HG03095 (cell line): ENCODE data around the gene PPP2R5E.

ENCODE experiments used
- ATAC-seq: cut with Tn5 transposase; IDR thresholded peaks from one replicate; pipeline ENCODE4 v1.9.1; 2021; ENCODE audit warnings: moderate library complexity; ENCODE audit not compliant: unreplicated experiment

PPP2R5E gene

DNA sequence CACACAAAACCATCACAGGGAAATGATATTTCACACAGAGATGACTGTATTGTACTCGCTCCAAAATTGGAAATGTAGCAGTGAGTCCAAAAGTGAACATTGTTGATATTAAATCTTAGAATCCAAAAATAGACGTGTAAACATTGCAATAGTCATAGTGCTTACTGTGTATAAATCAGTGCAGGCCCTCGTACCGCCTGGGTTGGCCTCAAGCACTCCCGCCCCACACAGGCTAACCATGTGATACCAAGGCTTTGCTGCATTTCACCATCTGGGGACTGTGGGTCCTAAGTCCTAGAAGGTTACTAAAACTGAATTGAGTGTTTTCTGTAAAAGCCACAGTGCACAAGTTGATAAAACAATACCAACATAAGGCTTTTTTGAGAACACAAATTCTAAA, 107.3 kb downstream of the PPP2R5E start:
- ATAC-seq, result no peak

DNA sequence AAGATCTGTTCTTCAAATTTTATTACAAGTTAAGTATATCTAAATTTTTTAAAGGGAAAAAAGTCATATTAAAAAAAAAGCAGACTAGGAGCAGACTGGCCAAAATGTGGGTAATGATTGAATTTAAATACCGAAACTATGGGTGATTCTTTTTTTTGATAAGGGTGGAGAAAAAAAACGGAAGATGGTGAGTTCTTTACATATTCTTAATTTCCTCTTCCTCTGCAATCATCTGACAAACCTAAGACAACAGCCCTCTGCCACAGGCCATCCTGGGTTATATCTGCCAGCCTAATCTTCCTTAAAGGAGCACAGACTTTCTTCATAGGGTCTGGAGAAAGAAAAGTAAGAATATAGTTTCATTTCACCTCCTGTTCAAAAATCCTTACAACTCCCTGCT, 108.0 kb downstream of the PPP2R5E start:
- ATAC-seq, result no peak

DNA sequence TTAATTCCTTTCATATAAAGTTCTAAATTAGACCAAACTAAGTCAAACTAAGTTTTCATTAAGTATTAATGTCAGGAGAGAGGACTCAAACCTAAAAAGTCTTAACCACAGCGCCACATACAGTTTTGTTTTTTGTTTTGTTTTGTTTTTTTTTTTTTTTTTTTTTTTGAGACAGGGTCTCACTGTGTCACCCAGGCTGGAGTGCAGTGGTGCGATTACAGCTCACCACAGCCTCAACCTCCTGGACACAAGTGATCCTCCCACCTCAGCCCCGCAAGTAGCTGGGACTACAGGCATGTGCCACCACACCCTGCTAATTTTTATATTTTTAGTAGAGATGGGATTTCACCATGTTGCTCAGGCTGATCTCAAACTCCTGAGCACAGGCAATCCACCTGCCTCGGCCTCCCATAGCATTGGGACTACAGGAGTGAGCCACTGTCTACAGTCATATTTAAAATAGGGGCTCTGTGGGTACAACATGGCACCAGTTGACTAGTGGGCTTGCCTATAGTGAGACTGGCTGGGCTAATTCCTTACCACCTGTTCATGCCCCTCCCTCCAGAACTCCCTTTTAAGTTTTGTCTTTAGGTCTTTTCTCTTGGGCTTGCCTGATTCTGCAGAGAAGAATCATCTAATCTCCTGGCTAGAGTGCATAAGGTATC, 110.2 kb downstream of the PPP2R5E start:
- ATAC-seq, result no peak

DNA sequence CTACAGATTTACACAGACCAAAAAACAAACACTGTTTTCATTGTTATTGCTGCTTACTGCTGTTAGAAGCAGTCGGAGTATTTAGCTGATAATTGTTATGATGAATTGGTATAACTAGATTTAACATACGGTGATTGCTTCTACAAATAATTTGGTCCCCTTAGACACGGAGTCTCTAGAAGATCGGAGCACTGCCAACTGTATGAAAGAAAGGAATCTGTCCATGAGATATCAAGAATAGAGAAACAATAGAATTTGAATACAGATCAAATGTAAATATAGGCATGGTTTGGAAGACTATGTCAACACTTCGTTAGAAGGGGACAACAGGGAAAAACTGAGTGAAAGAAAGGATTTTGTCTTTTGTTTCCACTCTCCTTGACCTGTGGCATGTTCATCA, 110.9 kb downstream of the PPP2R5E start:
- ATAC-seq, result no peak

DNA sequence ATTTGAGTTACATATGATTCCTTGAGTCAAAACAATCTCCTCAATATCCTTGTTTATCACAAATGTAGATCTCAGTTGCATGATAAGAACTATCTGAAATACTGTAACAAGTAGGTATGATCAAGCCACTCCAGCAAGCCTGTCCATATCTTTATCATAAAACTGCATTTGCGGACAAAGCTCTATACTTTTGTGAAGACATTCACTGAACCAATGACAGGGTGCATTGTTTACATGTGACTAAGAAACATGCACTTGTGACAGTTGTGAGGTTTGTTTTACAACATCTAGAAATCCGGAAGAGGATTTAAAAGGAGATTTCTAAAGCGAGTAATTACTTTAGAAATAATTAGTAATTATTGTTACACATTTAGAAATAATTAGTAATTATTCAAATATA, 111.7 kb downstream of the PPP2R5E start:
- ATAC-seq, result no peak

DNA sequence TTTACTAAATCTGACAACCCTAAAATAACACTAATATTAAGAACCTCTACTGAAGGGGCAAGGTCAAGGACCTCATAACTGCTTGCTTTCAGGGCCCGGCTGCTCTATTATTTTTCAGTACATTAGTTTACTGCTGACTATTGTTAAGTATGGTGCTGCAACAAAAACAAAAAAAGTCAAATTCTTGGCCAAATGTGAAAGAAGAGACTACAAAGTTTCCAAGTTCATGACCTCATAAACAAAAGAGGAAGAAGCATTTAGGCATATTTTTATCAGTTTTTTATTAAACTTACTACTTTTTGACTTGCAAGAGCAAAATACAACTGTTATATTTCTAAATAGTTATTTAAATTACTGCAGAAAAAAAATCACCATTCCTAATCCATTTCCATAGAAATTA, 114.7 kb downstream of the PPP2R5E start:
- ATAC-seq, result no peak

DNA sequence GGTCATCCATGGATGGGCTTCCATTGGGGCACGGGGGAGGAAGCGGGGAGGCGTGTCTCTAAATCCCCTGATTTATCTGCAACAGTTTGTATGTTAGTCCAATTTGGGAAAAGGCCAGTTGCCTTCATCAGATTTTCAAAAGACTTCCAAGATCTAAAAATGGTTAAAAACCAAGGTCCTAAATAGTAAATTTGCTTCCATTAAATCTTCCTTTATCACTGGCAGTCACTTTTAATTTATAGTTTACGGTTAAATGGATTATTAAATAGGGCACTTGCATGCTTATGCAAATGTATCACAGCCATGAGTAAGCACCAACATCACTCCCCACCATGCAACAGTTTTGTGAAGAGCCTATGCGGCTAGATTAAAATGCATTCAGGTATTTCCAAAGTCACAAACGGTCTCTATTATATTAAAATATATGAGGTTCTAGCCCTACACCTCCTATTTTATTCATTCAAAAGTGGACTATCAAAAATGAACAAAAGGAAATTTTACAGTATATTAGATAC, 116.3 kb downstream of the PPP2R5E start:
- ATAC-seq, result no peak

DNA sequence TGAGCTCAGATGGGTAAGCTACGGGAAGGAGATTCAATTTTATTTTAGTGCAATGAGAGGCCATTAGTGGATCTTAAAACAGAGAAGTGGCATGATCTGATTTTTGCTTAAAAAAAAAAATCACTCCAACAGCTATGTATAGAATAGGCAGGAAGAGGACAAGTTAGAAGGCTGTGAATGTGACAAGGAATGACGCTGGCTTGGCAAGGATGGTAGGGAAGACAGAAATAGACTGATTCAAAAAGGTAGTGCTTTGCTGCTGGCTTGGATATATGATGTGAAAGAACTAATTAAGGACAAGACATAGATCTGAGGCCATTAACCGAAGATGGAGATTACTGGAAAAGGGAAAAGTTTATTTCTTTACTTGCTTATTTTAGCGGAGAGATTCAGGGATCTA, 119.3 kb downstream of the PPP2R5E start:
- no peak for ATAC-seq

DNA sequence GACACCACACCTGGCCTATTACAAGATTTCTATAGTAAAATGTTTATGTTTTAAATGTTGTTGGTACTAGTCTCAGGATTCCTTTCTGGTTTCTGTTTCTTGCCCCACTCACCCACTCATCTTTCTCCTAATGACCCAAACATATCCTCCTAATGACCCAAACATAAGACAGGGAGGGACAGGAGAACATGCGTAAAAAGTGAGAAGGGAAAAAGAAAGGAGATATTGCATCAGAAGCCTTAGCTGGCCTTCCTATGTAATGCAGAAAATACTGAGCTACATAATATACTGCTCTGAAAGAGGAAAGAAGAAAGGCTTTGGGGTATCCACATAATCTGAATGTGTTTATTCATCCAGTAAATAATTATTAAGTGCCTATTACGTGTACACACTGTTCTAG, 119.8 kb downstream of the PPP2R5E start:
- no peak for ATAC-seq

DNA sequence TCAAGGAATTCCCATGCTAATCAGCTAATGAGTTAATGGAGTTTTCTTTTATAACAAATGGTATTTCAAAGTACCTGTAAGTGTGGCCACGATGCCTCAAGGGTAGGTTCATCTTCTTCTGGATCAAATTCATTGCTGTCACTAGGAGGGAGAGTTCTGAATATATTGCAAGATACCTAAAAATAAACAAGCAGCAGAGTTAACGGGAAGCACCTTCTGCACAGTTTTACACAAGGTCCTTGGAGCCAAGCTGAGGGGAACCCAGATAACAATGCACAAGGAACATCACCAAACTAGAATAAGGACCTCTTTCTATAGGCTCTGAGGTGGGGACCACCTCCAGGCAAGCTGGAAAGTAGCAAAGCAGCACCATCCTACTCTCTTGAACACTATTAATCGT, 121.3 kb downstream of the PPP2R5E start:
- ATAC-seq, result no peak

DNA sequence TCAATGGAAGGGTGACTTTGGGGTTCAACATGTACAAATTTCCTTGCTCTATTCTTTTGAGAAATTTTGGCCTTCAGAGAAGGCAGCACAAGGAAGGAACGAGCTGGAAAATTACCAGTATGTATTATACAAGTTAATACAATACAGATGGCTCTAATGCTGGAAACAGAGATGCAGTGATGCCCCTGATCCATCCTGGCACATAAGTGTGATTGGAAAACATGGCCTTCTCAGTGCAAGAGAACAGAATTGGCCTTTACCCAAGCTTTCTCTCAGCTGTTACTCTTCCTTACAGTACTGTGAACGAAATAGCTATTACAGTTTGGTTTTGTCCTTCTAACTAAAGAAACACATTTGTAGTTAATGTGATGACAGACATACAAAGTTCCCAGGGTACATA, 122.0 kb downstream of the PPP2R5E start:
- no peak for ATAC-seq

DNA sequence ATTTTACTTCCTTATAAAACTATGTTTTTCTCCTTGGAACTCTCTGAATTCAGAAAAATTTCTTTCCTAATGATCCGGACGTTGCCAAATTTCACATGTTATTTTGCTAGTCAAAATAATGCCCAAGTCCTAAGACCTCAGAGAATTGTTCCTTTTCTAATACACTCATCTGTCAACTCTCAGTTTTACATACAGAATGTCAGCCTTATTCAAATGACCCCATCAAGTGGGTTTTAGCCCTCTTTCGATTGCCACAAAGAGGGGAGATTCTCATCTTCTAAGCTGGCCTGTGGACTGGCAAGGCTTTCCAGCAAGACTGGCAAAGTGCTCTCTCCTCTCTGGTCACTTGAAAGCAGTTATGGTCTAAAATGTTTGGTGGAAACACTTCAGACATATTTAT, 125.2 kb downstream of the PPP2R5E start:
- ATAC-seq, result no peak

DNA sequence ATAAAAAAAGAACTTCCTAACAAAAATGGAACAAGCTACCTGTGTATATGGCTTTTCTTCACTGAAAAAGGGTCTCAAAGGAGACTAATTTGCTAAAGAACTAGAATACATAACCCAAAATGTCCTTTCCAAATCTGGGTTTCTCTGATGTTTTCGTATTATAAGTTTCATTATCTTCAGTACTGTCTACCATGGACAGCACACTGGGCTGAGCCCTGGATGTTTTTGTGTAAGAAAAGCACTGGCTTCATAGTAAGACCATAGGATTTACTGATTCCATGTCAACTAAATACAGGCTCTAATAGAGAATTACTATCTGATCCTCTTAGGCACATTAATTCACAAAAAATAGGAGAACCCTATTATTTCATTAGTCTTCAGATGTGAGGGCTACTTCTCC, 130.2 kb downstream of the PPP2R5E start:
- no peak for ATAC-seq

DNA sequence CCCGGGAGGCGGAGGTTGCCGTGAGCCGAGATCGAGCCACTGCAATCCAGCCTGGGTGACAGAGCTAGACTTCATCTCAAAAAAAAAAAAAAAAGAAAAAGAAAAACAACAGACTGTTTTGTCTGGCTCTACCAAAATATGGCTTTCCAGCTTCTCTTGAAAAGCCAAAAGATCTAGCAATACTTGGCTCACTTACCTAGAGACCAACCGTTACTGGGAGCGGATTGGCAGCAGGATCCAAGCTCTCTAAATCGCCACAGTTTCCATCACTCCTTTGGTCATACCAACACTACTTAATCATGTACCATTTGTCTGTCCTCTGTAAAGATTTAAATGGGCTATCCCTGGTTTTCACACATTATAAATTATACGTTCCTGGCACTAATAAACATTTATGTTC, 136.8 kb downstream of the PPP2R5E start:
- ATAC-seq, result no peak

DNA sequence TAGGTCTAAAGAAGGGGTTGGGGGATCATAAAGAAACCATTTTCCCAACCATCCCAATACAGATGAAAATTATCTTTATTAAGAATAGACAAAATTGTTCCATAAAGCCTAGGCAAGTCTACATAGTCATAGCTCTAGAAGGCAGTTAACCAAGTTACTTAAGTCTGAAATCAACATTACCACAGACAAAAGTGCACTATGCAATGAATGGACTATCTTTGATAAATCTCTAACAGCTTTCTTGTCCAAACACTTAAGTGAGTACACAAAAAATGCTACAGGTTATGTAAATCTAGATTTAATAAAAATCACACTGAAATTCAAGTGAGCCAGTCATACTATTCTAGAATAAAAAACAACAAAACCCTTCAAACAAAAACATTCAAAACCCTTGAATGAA, 137.5 kb downstream of the PPP2R5E start:
- ATAC-seq, result no peak

DNA sequence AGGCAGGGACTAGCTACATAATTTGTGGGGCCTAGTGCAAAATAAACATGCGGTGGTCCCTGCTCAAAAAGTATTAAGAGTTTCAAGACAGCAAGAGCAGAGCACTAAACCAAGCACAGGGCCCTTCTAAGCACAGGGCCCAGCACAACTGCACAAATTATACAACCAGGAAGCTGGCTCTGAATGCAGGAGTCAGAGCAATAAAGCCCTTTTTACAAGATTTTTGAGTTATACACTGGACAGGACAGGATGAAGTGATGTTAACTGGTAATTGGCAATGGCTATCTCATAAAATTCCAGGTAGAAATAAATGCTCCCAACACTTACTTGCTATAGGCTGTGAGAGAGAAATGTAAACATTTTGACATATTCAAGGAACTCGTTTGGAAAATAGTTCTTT, 138.3 kb downstream of the PPP2R5E start:
- ATAC-seq, result no peak

DNA sequence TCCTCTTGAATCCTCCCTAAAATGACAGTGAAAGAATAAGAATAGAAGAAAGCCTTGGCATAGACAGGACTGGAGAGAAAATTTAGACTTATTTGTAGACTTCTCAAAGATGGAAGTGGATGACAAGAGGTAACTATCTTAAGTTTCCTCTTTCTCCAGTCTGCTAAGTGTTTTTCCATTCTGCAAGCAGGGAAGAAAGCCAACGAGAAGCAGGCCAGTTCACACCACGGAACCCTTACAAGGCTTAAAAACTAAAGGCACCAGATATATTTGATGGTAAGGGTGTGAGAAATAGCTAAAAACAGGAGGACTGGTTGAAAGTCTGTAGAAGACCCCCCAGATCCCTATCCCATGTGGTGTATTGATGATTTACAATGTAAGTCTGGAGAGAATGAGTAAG, 141.5 kb downstream of the PPP2R5E start:
- ATAC-seq, result no peak

DNA sequence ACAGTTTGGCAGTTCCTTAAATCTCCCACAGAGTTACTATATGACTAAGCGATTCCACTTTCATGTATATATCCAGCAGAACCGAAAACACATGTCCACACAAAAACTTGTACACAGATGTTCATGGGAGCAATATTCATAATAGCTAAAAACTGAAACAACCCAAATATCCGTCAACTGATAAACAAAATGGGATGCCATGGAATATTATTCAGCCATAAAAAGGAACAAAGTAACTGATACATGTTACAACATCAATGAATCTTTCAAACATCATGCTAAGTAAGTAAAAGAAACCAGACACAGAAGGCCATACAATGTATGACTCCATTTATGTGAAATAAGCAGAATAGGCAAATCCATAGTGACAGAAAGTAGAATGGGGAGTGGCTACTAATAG, 144.2 kb downstream of the PPP2R5E start:
- ATAC-seq, result no peak

DNA sequence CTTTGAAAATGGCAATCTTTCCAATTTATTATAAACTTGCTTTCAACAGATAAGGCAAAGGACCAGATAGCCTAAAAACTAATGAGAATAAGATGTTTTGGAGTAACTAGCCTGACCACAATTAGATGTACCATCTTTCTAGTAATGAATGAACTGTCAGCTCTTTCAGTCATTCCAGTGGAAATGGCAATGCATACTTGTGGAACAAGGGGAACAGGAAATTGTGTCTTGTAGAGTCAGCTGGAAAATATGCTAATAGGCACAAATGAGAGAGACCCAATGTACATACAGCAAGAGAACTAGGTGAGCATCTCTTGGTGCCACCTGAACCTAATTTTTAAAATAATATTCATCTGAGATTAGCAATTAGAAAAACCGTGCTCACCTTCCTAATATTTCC, 148.3 kb downstream of the PPP2R5E start:
- ATAC-seq, result no peak

DNA sequence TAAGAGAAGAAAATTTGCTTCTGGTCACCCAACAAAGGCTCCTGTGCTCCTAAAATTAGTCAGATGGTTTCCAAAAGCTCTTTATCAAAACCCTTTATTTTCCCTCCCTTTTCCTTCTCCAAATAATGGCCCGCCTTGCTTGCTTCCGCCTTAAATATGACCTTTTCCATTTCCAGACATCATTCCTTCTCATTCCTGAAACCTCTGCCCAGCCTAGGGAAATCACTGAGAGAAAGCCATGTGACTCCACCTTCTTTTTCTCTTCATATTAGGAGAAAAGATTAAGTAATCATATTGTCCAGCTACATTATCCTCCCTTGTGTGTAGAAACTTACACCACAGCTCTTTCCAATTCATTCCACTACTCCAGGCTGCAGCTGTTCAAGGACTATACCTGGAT, 148.7 kb downstream of the PPP2R5E start:
- no peak for ATAC-seq

DNA sequence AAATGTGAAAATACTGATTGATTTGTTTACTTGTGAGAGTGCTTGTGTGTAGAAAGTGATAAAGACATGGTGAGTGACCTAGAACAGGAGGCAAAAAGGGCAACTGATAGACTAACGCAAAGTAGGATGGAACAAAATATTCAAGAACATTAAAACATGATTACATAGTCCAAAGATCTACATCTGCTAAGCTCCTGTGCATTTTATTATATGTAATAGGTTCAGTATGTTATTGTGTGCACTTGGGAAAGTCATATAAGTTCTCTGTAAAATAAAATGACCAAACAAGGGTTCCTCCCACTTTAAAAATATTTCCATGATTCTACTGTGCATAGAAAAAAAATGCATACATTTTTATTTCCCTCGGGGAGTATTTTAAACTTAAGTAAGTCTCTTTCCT, 150.2 kb downstream of the PPP2R5E start:
- no peak for ATAC-seq

DNA sequence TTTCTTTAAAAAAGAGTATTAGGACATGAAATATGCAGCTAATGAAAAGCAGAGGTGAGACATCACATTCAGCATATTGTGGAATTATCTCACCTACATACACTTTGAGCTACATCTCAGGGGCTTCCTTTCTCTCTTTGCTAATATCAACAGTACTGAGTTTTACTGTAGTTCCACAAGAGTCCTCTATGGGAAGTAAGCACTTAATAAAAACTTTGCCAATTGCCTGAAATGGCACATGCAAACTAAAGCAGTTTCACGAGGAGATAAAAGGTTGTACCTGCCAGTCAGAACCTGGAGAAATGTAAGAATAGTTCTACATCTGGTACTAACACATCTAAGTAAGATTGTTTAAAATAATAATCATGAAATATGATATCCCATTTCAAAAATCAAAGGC, 150.9 kb downstream of the PPP2R5E start:
- ATAC-seq, result no peak

DNA sequence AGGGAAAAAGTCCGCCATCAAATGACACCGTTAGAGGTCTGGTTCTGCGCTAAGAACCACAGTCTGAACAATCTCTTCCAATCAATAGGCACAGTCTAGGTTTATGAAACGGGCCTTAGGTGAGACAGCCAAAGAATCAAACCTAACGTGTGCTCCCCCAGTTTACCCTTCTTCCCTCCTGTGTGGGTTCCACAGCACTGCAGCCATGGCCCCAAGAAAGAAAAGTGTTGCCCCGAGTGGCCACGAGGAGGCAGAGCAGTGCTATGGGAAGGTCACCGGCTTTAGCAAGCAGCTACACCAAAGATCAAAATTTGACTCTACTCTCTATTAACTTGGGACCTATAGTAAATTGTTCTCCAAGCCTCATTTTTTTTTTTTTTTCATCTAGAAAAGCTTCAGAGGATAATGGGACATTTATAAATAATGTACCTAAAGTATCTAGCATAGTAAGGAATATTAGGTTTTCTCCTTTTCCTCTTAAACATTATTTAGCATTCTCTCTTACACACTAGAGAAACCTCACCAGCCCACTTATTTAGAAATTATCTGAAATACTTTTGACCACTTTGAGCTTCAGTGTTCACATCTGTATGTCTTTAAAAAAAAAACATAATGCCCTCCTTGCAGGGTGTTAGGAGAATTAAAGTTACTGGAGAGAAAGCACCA, 154.3 kb downstream of the PPP2R5E start:
- ATAC-seq, result peak; percentile 77
